HG03175 (cell line): ENCODE results near the gene DENND5B.
"Not testable (repeated sequence)": the region's sequence is repeated elsewhere in the genome, so short reads cannot be mapped to it uniquely, and the experiment has no call there.

Source experiments
- ATAC-seq: cut with Tn5 transposase; IDR thresholded peaks from one replicate; pipeline ENCODE4 v1.9.1; 2021; ENCODE audit warnings: mild to moderate bottlenecking, moderate library complexity; ENCODE audit not compliant: unreplicated experiment

DENND5B gene

DNA sequence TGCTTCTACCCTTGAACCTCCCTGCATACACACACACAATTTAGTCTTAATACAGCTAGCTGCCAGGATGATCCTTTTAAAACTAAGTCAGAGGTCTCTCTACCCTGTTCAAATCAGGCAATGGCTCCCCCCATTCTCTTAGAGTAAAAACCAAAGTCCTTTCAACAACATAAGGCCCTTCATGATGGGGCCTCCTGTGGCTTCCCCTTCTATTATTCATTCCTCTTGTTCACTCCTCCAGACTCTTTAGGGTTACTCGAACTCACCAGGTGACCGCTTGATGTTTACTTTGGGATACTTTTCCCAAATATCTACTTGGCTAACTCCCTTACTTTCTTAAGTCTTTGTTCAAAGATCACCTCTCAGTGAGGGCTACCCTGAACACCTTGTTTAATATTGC is 30.4 kb downstream of the DENND5B start:
- no peak for ATAC-seq

DNA sequence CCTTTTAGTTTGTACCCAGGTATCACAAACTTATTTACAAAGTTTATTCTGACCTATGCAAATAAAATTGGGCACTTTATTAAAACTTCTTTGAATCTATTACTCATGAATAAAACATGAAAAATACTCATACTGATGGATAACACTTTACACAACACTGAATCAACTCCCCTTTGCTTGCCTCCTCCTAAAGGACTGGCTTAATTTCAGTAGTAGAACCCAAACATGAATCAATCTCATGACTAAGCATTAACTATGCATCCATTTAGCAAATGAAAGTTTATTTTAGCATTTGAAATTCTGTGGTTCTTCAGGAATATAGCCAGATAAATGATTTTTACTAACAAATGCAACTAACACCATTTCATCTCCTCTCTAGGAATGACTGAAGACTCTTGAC is 32.4 kb downstream of the DENND5B start:
- no peak for ATAC-seq

DNA sequence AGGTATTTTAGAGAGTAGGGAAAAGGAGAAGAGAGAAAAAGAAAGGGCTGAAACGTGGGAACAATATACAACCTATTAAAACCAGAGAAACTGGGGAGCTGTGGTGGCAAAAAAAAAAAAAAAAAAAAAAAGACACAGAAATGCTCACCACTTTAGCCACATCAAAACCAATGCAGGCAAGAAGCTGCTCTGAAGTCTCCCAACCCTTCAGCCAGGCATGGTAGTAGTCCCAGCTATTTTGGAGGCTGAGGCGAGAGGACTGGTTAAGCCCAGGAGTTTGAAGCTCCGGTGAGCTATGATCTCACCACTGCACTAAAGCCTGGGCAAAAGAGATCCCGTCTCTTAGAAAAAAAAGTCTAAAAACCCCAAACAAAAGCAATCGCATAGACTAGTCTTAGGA is 33.2 kb downstream of the DENND5B start:
- ATAC-seq = no peak

DNA sequence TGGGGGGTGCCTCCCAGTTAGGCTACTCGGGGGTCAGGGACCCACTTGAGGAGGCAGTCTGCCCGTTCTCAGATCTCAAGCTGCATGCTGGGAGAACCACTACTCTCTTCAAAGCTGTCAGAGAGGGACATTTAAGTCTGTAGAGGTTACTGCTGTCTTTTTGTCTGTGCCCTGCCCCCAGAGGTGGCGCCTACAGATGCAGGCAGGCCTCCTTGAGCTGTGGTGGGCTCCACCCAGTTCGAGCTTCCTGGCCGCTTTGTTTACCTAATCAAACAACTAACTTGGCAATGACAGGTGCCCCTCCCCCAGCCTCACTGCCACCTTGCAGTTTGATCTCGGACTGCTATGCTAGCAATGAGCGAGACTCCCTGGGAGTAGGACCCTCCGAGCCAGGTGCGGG is 35.5 kb downstream of the DENND5B start:
- not testable (repeated sequence) for ATAC-seq

DNA sequence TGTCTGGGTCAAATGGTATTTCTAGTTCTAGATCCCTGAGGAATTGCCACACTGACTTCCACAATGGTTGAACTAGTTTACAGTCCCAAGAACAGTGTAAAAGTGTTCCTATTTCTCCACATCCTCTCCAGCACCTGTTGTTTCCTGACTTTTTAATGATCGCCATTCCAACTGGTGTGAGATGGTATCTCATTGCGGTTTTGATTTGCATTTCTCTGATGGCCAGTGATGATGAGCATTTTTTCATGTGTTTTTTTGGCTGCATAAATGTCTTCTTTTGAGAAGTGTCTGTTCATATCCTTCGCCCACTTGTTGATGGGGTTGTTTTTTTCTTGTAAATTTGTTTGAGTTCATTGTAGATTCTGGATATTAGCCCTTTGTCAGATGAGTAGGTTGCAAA is 40.3 kb downstream of the DENND5B start:
- ATAC-seq = not testable (repeated sequence)

DNA sequence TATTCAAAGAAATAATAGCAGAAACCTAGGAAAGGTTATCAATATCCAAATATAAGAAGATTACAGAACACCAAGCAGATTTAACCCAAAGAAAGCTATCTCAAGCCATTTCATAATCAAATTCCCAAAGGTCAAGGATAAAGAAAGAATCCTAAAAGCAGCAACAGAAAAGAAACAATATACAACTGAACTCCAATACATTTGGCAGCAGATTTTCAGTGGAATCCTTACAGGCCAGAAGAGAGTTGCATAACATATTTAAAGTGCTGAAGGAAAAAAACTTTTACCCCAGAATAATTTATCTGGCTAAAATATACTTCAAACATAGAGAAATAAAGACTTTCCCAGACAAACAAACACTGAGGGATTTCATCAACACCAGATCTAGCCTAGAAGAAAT is 54.3 kb downstream of the DENND5B start:
- no peak for ATAC-seq

DNA sequence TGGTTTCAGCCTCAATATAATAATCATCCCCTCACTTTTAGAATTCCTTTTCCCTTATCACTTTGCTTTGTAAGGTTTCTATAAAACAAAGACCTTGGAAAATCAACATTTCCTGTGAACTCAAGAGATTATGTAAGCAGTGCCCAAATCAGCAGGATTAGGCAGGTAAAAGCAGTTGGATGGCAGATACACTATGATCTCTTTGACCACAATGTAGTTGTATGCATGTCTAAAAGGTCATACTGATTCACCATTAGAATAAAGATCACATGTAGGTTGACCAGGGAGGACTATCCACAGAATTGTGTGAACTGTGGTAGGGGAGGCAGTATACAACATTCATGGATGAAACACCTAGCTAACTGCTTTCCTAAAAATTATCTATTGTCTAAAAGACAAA is 57.5 kb downstream of the DENND5B start:
- ATAC-seq = no peak

DNA sequence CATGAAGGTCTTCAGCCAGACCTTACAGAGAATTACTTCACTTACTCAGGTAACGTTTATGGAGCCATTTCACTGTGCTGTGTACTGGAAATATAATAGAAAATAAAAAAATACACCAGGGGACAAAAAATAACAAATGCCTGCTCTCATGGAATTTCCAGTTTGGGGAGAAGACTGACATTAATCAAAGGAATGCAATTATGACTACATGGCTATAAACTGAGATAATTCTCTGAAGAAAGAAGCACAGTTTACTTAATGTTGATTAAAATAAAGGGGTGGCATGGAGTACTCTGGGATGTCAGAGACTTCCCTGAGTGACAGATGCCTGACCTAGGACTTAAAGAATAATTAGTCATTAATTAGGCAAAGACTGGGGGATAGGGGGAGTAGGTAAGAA is 59.0 kb downstream of the DENND5B start:
- ATAC-seq = no peak

DNA sequence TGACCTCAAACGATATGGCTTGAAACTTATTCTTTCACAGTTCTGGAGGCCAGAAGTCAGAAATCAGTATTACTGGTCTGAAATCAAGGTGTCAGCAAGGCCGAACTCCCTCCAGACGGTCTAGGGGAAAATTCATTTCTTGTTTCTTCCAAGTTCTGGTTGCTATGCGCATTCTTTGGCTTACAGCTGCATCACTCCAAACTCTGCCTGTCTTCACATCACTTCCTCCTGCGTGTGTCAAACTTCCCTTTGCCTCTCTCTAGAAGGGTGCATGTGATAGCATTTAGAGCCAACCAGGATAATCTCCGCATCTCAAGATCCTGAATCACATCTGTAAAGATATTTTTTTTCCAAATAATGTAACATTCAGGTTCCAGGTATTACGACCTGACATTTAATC is 62.8 kb downstream of the DENND5B start:
- ATAC-seq = no peak

DNA sequence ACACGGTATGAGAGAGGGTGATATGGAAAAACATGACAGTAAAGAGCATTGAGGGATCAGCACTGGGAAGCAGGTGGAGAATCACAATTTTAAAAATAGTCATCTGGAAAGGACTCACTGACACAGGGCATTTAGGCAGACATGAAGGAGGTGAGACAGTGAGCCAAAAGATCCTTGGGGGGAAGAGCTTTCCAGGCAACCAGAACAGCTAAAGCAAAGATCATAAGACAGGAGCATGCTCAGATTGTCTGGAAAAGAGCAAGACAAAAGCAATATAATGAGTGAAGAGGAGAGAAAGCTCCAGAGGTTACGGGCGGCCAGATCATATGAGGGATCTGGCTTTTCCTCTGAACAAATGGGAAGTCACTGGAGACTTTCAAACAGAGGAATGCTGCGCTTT is 63.9 kb downstream of the DENND5B start:
- no peak for ATAC-seq

DNA sequence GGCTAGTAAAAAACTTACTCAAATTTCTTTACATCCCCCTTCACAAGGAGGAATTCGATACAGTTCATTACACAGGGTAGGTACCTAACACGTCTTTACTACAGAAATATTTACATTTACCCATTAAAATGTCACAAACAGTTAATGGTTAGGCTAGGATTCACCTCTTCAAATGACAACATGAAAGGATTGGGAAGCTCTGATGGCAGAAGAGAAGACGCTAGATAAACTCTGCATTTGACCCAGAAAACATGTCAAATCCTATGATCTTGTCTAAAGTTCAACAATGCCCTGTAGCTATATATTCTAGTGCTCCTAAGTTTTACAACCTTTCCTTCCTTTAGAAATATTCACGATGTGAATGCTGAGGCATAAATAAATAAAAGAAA is 64.8 kb downstream of the DENND5B start:
- ATAC-seq = no peak

DNA sequence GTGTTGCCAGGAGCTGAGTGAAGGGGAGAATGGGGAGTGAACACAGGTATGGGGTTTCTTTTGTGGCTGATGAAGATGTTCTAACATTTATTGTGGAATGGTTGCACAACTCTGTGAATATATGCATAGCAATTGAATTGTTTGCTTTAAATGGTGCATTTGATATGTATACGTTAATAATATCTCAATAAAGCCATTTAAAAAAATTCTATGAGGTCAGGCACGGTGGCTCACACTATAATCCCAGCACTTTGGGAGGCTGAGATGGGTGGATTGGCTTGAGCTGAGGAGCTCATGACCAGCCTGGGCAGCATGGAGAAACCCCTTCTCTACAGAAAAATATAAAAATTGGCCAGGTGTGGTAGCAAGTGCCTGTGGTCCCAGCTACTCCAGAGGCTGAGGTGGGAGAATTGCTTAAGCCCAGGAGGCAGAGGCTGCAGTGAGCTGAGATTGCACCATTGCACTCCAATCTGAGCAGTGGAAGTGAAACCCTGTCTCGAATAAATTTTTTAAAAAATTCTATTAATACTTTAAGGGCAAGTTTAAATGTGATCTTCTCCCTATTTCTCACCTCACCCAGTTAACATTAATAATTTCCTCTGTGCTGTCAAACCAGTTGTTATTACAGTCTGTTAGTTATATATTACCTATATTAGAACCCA is 65.3 kb downstream of the DENND5B start:
- ATAC-seq = no peak

DNA sequence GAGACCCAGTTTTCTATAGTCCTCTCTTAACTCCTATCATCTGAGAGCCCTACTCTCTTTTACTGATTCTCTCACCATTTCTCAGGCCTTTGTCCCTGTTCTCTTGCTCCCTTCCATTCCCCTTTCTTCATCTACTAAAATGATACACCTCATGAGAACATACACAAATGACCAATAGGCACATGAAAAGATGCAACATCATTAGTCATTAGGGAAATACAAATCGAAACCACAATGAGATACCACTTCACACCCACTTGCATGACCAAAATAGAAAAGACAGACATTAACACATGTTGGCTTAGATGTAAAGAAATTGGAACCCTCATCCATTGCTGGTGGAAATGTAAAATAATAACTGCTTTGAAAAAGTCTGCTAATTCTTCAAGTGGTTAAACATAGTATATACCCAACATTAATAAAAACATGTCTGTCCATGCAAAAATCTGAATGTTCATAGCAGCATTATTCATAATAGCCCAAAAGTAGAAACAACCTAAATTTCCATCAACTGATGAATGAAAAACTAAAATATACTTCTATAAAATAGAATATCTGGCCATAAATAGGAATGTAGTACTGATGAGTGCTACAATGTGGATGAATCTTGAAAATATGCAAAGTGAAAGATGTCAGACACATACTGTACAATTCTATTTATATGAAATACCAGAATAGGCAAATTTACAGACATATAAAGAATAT is 66.0 kb downstream of the DENND5B start:
- ATAC-seq = peak; percentile 92

DNA sequence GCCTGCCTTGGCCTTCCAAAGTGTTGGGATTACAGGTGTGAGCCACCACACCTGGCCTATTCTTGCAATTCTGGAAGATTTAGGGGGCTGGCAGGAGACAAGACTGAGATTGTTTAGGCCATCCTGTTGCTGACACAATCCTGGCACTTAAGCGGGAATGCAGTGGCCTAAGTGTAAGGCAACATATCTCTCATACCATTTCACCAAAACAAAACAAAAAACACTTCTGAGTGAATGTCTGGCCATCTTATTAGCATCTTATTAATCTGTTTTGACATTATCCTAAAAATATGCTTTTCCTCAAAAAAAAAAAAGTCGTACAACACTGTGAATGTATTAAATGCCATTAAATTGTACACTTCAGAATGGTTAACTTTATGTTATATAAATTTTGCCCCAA is 67.6 kb downstream of the DENND5B start:
- no peak for ATAC-seq

DNA sequence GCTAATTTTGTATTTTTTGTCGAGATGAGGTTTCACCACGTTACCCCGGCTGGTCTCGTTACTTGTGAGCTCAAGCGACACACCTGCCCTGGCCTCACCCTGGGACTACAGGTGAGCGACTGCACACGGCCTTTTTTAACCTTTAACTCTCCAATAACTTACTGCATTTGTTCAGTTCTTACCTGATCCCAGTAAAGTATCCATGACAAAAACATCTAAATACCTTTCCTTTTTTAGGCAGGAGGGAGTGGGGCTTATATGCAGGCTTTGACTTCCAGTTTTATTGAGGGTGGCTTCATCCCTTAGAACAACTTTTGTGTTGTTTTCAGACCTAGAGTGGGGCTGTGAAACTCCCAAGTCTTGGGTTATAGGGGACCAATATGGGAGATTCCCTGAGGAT is 68.3 kb downstream of the DENND5B start:
- no peak for ATAC-seq

DNA sequence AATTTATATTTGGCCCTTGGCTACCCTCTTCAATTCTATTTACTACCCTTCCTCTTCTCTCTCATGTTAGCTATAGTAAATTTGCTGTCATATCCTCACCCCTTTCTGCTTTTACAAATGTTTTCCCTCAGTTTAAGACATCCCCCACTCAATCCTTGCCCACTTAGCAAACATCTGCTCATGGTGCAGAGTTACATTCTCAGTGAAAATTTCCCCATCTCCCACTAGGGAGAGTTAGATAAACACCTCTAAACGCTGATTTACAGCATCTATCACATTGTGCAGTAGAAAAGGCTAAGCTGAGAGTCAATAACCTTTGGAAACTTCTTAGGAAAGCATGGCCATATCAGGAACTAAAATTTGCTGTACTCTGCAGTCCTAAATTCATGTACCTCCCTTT is 69.0 kb downstream of the DENND5B start:
- no peak for ATAC-seq

DNA sequence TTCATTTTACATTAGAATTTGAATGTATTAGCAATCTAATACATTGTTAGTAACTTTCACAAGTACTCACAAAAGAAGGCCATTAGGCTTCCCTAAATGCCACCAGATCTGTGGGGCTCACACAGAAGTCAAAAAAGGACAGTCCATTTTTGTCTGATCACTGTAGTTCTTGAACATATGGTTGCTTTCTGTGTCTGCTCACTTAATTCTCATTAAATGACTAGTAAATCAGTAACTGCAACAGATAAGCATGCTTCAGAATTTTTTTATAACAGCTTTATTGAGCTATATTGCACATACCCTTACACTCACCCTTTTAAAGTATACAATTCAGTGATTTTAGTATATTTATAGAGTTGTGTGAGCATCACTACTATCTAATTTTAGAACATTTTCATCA is 71.4 kb downstream of the DENND5B start:
- ATAC-seq = no peak

DNA sequence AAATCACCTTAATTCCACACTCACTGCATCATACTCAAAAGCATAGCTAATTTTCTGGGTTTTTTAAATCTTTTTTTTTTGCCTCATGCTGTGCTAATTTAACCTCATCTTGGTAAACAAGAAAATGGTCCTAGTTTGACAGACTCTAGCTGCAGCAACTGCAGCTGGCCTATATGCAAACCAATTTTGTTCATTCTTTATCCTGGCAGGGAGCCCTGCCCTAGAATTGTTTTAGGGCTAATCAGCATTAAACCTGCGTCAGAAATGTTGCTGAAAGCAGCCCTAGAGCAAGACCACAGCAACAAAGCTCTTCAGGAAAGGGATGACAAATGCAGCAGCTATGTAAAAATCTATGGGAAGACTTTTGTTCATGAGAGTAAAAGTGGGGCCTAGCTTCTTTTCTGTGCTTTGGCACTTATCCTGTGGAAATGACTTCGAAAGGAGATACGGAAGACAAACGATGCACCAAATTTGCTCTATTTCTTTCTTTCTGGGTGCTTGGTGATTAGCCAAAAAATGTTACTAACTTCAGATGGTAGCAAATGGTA is 72.2 kb downstream of the DENND5B start:
- no peak for ATAC-seq

DNA sequence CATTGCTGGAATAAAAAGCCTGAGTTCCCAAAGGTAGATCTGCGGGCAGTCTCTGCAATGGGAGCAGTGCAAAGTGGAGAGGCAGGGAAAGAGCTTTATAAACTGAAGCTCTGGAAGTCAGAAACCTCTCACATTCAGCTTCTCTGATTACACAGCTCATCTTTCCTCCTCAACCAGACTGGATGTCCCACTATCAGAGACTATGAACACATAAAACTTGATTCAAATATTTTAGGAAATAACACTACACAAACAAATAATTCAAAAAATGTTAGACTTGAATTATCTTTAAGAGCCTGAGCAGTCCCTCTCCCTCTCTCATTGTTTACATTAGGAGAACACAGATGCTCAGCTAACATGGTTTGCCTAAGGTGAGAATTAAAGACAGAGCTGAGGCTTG is 72.9 kb downstream of the DENND5B start:
- no peak for ATAC-seq

DNA sequence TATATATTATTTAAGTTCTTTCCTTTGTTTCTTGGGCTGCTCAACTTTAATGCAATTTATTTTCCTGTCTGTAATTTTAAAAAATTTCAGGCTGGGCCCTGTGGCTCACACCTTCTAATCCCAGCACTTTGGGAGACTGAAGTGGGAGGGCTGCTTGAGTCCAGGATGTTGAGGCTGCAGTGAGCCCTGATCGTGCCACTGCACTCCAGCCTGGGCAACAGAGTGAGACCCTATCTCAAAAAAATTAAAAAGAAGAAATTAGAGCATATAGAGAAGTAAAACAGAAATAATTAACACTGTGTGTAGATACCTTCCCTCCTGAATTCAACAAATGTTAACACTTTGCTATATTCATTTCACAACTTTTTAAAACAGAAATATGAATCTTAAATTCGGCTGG is 74.2 kb downstream of the DENND5B start:
- no peak for ATAC-seq

DNA sequence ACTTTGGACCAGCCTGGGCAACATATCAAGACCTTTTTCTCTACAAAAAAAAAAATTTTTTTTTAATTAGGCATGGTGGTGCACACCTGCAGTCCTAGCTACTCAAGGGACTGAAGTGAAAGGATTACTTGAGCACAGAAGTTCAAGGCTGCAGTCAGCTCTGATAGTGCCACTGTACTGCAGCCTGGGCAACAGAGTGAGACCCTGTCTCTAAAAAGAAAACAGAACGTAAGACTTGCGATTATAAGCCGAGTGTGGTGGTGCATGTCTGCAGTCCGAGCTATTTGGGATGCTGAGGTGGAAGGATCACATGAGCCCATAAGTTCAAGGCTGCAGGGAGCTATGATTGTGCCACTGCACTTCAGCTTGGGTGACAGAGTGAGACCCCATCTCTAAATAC is 76.0 kb downstream of the DENND5B start:
- ATAC-seq = no peak

DNA sequence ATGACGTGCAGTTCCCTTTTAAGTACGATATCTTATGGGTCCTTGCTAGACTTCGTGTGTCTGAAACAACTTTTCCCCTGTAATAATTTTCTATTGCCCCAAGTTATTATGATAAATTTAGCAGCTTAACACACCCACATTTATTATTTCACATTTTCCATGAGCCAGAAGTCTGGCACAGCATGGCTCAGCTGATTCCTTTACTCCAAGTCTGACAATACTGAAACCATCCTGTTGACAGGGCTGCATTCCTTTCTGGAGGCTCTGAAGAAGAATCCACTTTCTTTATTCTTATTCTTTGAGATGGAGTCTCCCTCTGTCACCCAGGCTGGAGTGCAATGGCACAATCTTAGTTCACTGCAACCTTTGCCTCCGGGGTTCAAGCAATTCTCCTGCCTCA is 80.9 kb downstream of the DENND5B start:
- ATAC-seq = no peak
